Neural progenitor cell (in vitro differentiated cells): ENCODE data around the gene GREB1L. TPM values are rescaled to one million over a fixed set of nuclear protein-coding genes. Genes with fewer than 3 reads are reported as not detected.

Source experiments
- DNase-seq: peaks from one replicate; pipeline ENCODE4 v3.0.0-alpha.2; 2016; ENCODE audit warnings: low spot score
- H2AFZ ChIP-seq: fragments of 200-600 bp; sonication (generic); replicated peaks from 2 replicates; pipeline ENCODE4 v1.6.1; 2016; ENCODE audit warnings: antibody characterized with exemption
- H3F3A ChIP-seq: fragments of 200-600 bp; sonication (generic); 2 replicates; pipeline ENCODE4 v1.6.1; 2016; ENCODE audit warnings: antibody characterized with exemption, low read depth
- H3K27ac ChIP-seq: fragments of 200-600 bp; sonication (generic); 2 replicates; pipeline ENCODE4 v1.5.1; 2016; ENCODE audit warnings: mild to moderate bottlenecking
- H3K27me3 ChIP-seq: fragments of 200-600 bp; sonication (generic); 2 replicates; pipeline ENCODE4 v1.6.1; 2016; ENCODE audit warnings: mild to moderate bottlenecking, moderate library complexity
- H3K36me3 ChIP-seq: fragments of 200-600 bp; sonication (generic); 2 replicates; pipeline ENCODE4 v1.5.1; 2016
- H3K4me1 ChIP-seq: fragments of 200-600 bp; sonication (generic); 2 replicates; pipeline ENCODE4 v1.6.1; 2016; ENCODE audit warnings: mixed run types
- H3K4me2 ChIP-seq: fragments of 200-600 bp; sonication (generic); 2 replicates; pipeline ENCODE4 v1.6.1; 2016
- H3K4me3 ChIP-seq: fragments of 200-600 bp; sonication (generic); 2 replicates; pipeline ENCODE4 v1.5.1; 2016
- H3K79me2 ChIP-seq: fragments of 200-600 bp; sonication (generic); 2 replicates; pipeline ENCODE4 v1.6.1; 2016; ENCODE audit warnings: low read depth
- H3K9ac ChIP-seq: fragments of 200-600 bp; sonication (generic); 2 replicates; pipeline ENCODE4 v1.6.1; 2016
- H3K9me3 ChIP-seq: fragments of 200-600 bp; sonication (generic); 2 replicates; pipeline ENCODE4 v1.5.1; 2016; ENCODE audit warnings: low read depth
- H4K20me1 ChIP-seq: fragments of 200-600 bp; sonication (generic); 2 replicates; pipeline ENCODE4 v1.6.1; 2016; ENCODE audit warnings: low read depth
- H3K27ac Mint-ChIP-seq: 3 replicates; pipeline ENCODE4 v1.8.0; 2021; ENCODE audit warnings: mixed read lengths
- H3K27me3 Mint-ChIP-seq: 2 replicates; pipeline ENCODE4 v1.8.0; 2022; ENCODE audit warnings: low read depth, mild to moderate bottlenecking, inconsistent platforms, moderate library complexity, mixed read lengths; ENCODE audit not compliant: insufficient read depth
- H3K36me3 Mint-ChIP-seq: 3 replicates; pipeline ENCODE4 v1.8.0; 2021; ENCODE audit warnings: mixed read lengths
- H3K4me1 Mint-ChIP-seq: 3 replicates; pipeline ENCODE4 v1.8.0; 2021; ENCODE audit warnings: mixed read lengths
- H3K4me3 Mint-ChIP-seq: 3 replicates; pipeline ENCODE4 v1.8.0; 2021; ENCODE audit warnings: mild to moderate bottlenecking, moderate library complexity, mixed read lengths
- H3K9me3 Mint-ChIP-seq: 3 replicates; pipeline ENCODE4 v1.8.0; 2020; ENCODE audit warnings: mixed read lengths
- CTCF ChIP-seq: fragments of 200-600 bp; sonication (generic); IDR thresholded peaks from 2 replicates; pipeline ENCODE4 v1.5.1; 2017; ENCODE audit warnings: antibody characterized with exemption, mild to moderate bottlenecking
- EZH2 ChIP-seq: fragments of 200-600 bp; sonication (generic); IDR thresholded peaks from 2 replicates; pipeline ENCODE4 v1.6.1; 2017; ENCODE audit warnings: antibody characterized with exemption, mild to moderate bottlenecking, moderate library complexity
- EZH2phosphoT487 ChIP-seq: fragments of 200-600 bp; sonication (generic); IDR thresholded peaks from 2 replicates; pipeline ENCODE4 v1.6.1; 2017; ENCODE audit warnings: antibody characterized with exemption
- total RNA-seq: library from RNA; depleted of rRNA; stranded (reverse); fragments of >200 nt; gene quantifications from 2 replicates; pipeline ENCODE4 v1.2.3, GENCODE V29; 2015; ENCODE audit warnings: low replicate concordance

The GREB1L gene
- total RNA-seq, 1 donor from 2014 or later = 278 TPM

- Histone ChIP-seq H3K27ac (peak overlapping the region; percentile 6), H3K27me3 (no peaks in the 10 kb centered on the region), H3K9me3 (no peaks in the 10 kb centered on the region), H3K4me2 (no peak overlapping the region), H3K36me3 (peaks cover 40% of the 10 kb centered on the region), H3F3A (peaks cover 49% of the 10 kb centered on the region), H4K20me1 (peaks cover 5% of the 10 kb centered on the region), H3K9ac (no peak overlapping the region), H3K79me2 (no peaks in the 10 kb centered on the region), H3K4me3 (no peak overlapping the region), H2AFZ (no peak overlapping the region), H3K4me1 (no peaks in the 10 kb centered on the region)
- no peak for DNase-seq
- Mint-ChIP-seq H3K9me3 (no peaks in the 10 kb centered on the region), H3K4me3 (no peak overlapping the region), H3K27ac (peak overlapping the region; percentile 11), H3K27me3 (peaks cover 2% of the 10 kb centered on the region), H3K4me1 (no peaks in the 10 kb centered on the region), H3K36me3 (peaks cover 39% of the 10 kb centered on the region)
- TF ChIP-seq EZH2 = no peak
- no peak for TF ChIP-seq EZH2phosphoT487
- TF ChIP-seq CTCF = no peak
These were observed 217.8 kb downstream of the GREB1L start for GRCh38 chr18:21459706-21460286.

GRCh38 chr18:21461460-21461859 is 219.4 kb downstream of the GREB1L start:
- no peaks in the 10 kb centered on the region for H3K4me1 Mint-ChIP-seq
- no peak for TF ChIP-seq CTCF
- no peak for TF ChIP-seq EZH2phosphoT487
- TF ChIP-seq EZH2 = no peak
- peaks cover 58% of the 10 kb centered on the region for H3F3A ChIP-seq
- peaks cover 37% of the 10 kb centered on the region for H3K36me3 Mint-ChIP-seq
- H3K4me2 ChIP-seq = no peak overlapping the region
- H2AFZ ChIP-seq = no peak overlapping the region
- DNase-seq = no peak
- H3K79me2 ChIP-seq = no peaks in the 10 kb centered on the region
- H3K27me3 Mint-ChIP-seq = peaks cover 2% of the 10 kb centered on the region
- no peak overlapping the region for H3K4me3 Mint-ChIP-seq
- no peaks in the 10 kb centered on the region for H3K9me3 ChIP-seq
- H4K20me1 ChIP-seq = no peaks in the 10 kb centered on the region
- no peak overlapping the region for H3K9ac ChIP-seq
- no peaks in the 10 kb centered on the region for H3K4me1 ChIP-seq
- H3K9me3 Mint-ChIP-seq = no peaks in the 10 kb centered on the region
- H3K27ac Mint-ChIP-seq = no peak overlapping the region
- no peaks in the 10 kb centered on the region for H3K27me3 ChIP-seq
- peaks cover 49% of the 10 kb centered on the region for H3K36me3 ChIP-seq
- H3K4me3 ChIP-seq = no peak overlapping the region
- peak overlapping the region; percentile 30 for H3K27ac ChIP-seq

GRCh38 chr18:21463718-21464117 is 221.7 kb downstream of the GREB1L start:
- Histone ChIP-seq H3F3A (peaks cover 56% of the 10 kb centered on the region), H3K27ac (peak overlapping the region; percentile 13), H3K36me3 (peaks cover 50% of the 10 kb centered on the region), H4K20me1 (no peaks in the 10 kb centered on the region), H3K27me3 (no peaks in the 10 kb centered on the region), H3K9ac (no peak overlapping the region), H3K4me2 (no peak overlapping the region), H3K79me2 (no peaks in the 10 kb centered on the region), H3K9me3 (no peaks in the 10 kb centered on the region), H2AFZ (no peak overlapping the region), H3K4me1 (no peaks in the 10 kb centered on the region), H3K4me3 (no peak overlapping the region)
- H3K4me3 Mint-ChIP-seq = no peak overlapping the region
- no peak for DNase-seq
- H3K4me1 Mint-ChIP-seq = no peaks in the 10 kb centered on the region
- no peak for TF ChIP-seq EZH2phosphoT487
- peaks cover 2% of the 10 kb centered on the region for H3K27me3 Mint-ChIP-seq
- no peak overlapping the region for H3K27ac Mint-ChIP-seq
- H3K9me3 Mint-ChIP-seq = no peaks in the 10 kb centered on the region
- peaks cover 44% of the 10 kb centered on the region for H3K36me3 Mint-ChIP-seq

- no peaks in the 10 kb centered on the region for H3K9me3 ChIP-seq
- no peaks in the 10 kb centered on the region for H3K79me2 ChIP-seq
- Mint-ChIP-seq H3K27me3 (no peaks in the 10 kb centered on the region), H3K36me3 (peaks cover 36% of the 10 kb centered on the region), H3K27ac (no peak overlapping the region), H3K4me3 (no peak overlapping the region), H3K9me3 (peaks cover 6% of the 10 kb centered on the region), H3K4me1 (no peaks in the 10 kb centered on the region)
- TF ChIP-seq CTCF = no peak
- no peak for TF ChIP-seq EZH2phosphoT487
- no peak for TF ChIP-seq EZH2
- no peak overlapping the region for H3K4me3 ChIP-seq
- no peak for DNase-seq
- no peaks in the 10 kb centered on the region for H4K20me1 ChIP-seq
- H3K27ac ChIP-seq = no peak overlapping the region
- no peaks in the 10 kb centered on the region for H3K27me3 ChIP-seq
- no peaks in the 10 kb centered on the region for H3K4me1 ChIP-seq
- no peak overlapping the region for H3K4me2 ChIP-seq
- H2AFZ ChIP-seq = no peak overlapping the region
- H3K9ac ChIP-seq = no peak overlapping the region
- peaks cover 39% of the 10 kb centered on the region for H3F3A ChIP-seq
- H3K36me3 ChIP-seq = peaks cover 64% of the 10 kb centered on the region
These were observed 226.6 kb downstream of the GREB1L start for GRCh38 chr18:21468514-21469164.
